Measurements from ENCODE around the gene JMY.

The JMY gene, protein sequence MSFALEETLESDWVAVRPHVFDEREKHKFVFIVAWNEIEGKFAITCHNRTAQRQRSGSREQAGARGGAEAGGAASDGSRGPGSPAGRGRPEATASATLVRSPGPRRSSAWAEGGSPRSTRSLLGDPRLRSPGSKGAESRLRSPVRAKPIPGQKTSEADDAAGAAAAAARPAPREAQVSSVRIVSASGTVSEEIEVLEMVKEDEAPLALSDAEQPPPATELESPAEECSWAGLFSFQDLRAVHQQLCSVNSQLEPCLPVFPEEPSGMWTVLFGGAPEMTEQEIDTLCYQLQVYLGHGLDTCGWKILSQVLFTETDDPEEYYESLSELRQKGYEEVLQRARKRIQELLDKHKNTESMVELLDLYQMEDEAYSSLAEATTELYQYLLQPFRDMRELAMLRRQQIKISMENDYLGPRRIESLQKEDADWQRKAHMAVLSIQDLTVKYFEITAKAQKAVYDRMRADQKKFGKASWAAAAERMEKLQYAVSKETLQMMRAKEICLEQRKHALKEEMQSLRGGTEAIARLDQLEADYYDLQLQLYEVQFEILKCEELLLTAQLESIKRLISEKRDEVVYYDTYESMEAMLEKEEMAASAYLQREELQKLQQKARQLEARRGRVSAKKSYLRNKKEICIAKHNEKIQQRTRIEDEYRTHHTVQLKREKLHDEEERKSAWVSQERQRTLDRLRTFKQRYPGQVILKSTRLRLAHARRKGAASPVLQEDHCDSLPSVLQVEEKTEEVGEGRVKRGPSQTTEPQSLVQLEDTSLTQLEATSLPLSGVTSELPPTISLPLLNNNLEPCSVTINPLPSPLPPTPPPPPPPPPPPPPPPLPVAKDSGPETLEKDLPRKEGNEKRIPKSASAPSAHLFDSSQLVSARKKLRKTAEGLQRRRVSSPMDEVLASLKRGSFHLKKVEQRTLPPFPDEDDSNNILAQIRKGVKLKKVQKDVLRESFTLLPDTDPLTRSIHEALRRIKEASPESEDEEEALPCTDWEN

DNA sequence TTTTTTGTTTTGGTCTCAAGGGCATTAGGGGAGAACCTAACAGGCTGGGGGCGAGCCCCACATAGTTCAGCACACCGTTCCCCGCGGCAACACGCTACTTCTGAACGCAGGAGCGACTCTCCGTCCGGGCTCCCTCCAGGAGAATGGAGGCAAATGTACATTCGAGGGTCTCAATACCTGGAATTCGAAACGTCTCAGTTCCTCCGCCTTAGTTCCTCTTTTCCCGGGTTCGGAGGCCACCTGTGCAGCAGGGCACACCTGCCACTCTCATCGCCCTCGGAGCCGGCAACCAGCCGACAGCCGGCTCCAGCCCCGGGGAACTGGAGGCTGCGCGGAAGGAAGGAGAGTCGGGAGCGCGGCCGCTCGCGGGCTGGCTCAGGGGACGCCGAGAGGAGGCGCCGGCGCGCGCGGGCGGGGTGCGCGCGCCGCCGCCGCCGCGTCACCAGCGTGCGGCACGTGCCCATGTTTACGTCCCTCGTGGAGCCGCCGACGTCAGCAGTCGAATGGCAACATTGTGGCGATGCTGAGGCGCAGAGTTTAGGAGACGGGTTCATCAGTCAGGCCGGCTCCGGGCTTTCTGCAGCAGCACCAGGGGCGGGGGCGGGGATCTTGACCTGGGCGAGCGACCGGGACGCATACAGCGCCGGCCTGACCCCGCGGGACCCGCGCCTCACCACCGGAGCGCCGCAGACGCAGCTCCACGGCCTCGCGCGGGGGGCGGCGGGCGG is at the start of gene JMY:
Gene JMY, plus strand, starts transcription at position 498 of the 728 bp plus-strand sequence. CDS start 520 bp downstream, outside the sequence.
- peak; percentile 90 for DNase-seq

DNA sequence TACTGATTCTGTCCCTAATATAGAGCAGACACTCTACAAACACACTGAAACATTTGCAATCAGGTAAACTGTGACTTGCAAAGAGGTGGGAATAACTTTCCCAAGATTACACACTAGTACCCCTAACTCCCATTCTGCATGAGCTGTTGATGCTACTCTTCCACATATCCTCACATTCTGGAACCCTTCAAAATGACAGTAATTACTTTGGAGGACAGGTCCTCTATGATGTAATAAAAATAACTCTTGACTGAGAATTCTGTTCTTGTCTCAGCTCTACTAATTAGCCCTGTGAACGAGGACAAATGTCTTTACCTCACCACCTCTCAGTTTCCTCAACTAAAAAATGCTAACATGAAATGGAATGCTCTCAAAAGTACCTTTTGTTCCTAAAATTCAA is 49.5 kb upstream of the JMY start:
- DNase-seq = no peak

DNA sequence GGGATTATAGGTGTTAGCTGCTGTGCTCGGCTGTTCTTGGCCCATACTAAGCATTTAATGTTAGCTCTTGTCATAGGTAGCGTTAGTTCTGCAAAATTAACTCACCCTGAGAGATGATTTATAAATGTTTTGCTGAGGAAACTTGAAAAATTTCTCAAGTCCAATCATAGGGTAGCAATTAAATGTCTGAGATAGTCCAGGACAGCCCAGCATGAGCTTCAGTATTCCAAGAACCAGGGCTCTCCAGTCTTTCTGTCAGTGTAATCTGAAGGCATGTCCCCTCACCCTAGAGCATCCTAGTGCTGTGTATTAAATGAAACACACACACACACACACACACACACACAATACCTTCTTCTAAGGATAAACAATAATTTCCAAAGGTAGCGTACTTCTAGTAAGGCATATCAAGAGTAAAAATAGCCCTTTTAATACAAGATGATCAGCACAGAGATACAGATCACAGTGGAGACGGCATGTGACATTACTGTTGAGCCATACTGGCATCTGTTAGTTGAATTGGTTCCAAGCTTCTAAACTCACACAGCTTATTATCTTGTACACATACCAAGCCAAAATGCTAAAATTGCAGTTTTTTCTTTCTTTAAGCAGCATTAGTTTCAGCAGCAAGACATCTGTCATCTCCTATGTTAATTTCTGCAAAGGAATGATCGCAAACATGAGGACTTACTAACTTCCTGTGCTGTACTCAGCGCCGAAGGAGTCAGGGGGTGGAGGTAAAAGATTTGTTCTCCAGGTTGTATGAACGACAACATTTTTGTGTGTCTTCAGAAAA is 46.3 kb upstream of the JMY start:
- no peak for DNase-seq

DNA sequence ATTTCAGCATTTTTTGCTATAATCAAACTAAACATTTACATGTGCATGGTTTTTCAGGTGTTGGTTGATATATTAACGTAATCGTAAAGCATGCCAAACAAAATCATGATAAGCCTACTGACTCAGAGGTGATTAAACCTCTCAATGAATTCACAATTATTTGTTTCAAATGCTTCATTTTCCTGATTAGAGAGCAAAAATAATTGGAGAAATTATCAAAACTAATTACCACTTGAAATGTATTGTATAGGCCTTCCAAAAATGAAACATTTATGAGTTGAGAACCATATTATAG is 45.7 kb upstream of the JMY start:
- DNase-seq = no peak

DNA sequence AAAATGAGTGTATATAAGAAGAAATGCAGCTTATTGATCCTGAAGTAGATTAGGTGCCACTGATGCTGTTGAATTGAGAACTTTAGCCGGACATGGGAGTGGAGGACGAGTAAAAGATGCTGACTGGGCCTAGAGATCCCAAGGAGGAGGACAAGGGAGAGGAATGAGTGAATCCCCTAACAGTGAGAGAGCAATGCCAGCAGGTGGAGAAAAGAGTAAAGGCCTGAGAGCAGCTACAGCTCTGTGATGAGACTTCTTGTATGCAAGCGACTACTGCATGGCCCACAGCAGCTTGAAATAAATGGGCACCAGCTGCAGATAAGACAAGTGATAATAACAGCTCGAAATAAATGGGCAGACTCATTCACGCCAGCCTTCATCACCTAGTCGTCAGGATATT is 44.5 kb upstream of the JMY start:
- DNase-seq = no peak

DNA sequence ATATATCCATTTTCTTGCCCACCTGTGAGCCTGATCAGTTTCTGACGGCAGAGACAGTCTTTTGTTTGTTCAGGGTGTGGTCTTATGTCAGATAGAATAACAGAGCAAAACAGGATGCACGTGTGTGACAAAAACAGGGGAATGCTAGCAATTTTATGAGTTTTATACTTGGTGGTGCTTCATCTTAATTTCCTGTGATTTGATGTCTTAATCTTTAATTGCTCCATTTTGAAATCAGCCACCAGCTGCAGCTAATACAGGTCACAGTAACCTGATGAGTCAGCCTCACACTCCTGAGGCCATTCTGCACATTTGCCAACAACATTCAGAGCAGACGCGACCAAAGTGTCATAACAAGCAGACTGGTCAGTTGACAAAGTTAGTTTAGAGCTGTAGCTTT is 42.3 kb upstream of the JMY start:
- no peak for DNase-seq

DNA sequence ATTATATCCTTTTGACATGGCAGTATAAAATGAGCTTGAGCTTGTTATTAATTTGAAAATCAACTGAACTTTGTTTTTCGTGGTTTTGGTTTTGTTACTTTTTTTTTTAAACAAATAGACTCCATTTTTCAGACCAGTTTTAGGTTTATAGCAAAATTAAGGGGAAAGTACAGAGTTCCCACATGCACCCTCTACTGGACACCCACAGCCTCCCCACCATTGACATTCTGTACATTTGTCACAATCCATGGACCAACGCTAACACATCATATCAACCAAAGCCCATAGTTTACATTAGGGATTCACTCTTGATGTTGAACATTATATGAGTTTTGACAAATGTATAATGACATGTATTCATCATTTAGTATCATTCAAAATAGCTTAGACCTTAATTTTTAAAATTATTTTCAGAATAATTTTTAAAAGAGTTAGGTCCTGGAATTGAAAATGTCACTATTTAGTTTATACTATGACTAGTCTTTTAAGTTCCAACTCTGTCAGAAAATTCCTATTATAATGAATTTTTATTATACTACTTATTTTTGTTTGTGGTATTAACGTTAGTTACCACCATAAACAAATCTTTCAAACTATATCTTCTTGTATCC is 35.3 kb upstream of the JMY start:
- no peak for DNase-seq

DNA sequence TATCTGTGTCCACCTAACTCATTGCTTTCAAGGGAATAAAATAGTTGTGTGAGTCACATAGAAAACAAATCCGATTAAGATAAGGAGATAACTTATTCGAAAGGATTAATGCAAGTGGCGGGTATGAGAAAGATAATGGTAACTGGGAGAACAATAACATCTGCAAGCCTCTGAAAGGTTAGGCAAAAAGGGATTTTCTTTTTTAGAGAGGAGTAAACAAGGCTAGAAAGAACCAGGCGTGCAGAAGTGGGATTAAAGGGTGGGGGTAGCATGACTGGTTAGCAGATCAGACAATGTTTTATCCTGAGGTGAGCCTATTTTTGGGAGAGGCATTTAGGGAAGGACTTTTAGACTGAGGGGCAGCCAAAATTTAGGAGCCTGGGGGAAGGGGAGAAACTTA is 34.7 kb upstream of the JMY start:
- no peak for DNase-seq

DNA sequence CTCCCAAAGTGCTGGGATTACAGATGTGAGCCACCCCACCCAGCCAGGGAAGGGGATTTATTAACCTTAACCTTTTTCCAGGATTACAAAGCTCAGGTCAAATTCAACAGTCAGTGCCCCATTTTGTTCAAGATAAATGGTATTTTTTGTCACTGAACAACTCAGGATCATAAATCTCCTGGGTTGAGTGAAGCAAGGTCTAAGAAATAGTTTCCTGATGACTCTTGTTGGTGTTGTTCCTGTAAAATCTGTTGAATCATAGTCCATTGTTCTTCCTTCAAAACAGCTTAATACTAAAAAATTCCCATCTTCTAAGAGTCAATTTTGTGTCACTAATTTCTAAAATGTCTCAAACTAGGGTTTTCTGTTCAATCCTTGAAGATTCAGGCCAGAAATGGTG is 33.9 kb upstream of the JMY start:
- no peak for DNase-seq

DNA sequence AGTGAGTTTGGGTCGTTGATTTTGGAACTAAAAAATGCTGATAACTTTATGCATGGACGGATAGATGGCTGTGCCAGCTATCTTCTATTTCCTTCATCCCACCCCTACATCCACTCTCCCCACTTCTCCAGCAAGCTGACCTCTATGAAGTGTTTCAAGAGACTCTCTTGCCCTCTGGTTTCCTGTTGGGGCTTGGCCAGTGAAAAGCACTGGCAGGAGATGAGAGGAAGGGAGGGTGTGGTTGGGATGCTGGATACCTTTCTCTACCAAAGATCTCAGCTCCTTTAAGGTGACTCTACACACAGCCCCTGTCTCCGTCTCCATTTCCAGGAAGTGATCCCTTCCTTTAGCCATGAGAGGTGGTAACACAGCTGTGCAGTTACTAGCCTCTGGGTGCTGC is 30.0 kb upstream of the JMY start:
- DNase-seq = no peak

DNA sequence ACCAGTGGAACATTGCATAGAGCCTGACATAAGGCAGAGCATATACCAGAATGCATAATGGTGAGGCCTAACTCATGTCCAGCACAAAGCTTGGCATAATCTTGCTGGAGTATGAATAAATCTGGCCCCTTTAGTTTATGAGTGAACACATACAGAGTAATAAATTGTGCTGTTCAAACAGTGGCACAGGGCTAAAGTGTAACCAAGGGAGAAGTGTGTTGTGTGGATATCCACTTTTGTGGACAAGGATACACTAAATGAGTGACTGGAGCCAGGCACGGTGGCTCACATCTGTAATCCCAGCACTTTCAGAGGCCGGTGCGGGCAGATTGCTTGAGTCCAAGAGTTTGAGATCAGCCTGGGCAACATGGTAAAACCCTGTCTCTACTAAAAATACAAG is 29.4 kb upstream of the JMY start:
- DNase-seq = no peak

DNA sequence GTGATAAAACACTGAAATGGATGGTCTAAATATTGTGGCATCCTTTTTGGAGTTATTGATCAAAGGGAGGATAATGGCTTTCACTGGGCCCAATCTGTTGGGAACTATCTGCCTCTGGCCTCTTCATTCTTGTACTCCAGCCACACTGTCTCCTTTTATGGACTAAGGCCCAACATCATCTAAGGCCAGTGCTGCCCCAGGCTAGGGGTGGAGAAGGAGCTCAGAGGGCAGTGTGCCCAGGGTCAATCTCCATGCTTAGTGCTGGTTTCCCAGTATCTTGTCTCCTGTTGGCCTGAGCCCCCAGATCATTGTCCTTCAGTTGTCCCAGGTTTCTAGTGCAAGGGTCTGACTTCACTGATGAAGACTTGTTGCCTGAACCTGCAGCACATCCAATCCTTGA is 26.4 kb upstream of the JMY start:
- DNase-seq = no peak

DNA sequence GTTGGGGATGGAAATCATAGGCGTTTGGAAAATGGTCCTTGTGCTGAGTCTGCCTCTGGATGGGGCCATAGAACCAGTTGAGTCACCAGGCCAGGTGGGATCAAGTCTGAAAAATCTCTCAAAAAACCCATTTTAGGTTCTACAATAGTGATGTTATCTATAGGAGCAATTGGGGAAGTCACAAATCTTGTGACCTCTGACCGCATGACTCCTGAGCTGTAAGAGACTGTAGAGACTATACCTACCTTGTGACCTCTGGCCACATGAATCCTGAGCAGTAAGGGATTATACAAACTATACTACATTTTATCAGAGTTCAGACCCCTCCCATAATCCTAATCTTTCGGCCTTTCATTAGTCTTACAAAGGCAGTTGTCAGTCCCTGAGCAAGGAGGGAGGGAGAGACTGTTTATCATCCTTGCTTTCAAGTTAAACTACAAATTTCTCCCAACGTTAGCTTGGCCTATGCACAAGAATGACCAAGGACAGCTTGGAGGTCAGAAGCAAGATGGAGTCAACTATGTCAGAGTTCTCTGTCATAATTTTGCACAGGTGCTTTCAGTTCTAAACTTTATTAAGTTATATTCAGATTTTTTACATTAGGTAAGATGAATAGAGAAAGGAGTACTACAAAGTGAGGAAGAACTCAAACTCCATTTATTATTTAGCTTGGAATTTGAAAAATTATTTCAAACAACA is 11.5 kb upstream of the JMY start:
- DNase-seq = no peak

DNA sequence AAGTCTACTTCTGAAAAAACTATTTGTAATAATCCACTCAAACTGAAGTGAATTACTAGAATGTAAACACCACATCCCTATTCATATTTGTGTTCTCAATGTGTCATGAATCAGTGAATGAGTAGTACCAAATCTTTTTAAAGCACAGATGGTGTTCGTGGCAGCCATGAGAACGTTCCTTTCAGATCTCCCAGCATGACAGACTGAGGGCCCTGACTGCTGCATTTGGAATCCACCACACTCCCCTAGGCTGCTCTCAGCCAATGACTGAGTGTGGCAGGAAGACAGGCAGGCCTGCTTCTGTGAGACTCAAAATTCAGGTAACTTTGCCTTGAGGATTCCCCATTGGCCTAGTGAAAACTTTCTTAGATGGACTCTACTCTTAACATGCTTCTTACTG is 10.9 kb upstream of the JMY start:
- DNase-seq = no peak

DNA sequence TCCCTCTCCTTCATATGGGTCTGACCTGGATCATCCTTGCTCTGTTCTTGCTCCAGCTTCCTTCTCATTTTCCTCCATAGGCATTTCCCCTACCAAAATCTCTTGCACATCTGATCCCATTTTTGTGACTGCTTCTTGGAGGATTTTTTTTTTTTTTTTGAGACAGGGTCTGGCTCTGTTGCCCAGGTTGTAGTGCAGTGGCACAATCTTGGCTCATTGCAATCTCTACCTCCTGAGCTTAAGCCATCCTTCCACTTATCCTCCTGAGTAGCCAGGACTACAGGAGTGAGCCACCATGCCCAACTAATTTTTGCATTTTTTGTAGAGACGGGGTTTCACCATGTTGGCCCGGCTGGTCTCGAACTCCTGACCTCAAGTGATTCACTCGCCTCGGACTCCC is 10.5 kb upstream of the JMY start:
- no peak for DNase-seq

DNA sequence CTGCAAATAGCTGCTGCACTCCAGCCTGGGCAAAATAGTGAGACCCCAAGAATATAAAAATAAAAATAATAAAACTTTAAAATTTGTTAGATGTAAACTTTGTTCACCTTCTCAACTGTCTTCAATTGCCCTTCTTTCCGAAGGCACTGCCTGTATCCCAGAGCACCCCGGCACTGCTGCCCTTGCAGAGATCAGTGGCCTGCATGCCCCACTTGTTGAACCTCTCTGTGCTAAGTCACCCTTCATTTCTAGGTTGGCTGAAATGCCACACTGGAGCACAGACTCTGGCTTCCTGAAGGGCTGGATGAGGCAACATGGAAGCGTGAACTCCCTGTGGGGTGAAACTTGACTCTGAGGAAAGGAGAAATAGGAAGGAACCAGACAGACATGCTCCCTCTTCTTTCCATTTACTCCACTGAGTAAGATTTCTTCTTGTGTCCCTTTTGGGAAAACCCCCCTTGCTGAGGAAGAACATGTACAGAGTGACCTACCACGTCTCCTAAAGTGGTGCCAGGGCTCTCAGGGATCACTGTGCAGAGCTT is 8.4 kb upstream of the JMY start:
- DNase-seq = no peak

DNA sequence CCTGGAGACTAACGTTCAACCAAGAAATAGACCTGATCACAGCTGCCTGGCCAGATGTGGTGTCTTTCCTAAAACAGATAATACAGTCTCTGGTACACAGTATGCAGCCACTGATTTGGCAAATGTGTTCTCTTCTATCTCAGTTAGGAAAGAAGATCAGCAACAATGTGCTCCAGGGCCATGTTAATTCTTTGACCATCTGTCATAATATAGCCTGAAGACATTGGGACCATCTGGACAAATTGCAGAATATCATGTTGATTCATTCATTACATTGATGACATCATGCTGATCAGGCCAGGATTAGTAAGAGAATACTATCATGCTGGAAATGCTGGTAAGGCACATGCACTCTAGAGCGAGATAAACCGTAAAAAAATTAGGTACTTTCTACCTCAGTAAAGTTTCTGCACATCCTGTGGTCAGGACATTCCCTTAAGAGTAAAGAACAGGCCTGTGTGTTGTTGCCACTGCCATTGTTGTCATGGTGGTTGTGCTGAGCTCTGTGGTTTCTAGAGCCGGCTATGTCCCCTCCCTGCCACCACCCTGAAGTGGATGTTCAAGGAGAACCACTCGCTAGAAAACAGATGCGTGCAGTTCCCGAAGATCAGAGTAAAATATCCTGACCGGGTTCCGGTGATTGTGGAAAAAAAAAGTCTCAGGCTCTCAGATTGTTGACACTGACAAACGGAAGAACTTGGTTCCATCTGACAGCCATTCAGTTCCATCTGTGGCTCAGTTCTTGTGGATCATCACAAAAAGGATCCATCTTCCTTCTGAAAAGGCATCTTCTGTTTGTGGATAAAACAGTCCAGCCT is 6.4 kb upstream of the JMY start:
- peak; percentile 4 for DNase-seq

DNA sequence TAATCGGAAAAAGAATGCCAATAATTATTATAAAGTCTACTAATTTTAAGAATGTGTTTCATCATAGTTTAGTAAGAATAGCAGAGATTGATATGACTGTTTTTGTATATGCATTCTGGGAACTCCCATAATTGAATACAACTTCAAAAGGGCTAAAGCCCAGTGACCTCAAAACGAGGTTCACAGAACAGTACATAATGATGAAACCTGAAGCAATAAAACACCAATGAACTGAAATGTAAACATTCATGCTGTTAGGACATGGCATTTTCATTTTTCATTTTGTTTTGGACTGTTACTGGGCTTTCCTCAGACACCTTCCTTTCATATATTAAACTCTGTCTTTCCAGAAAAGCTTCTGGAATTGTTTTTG is 684 bp upstream of the JMY start:
- DNase-seq = no peak

DNA sequence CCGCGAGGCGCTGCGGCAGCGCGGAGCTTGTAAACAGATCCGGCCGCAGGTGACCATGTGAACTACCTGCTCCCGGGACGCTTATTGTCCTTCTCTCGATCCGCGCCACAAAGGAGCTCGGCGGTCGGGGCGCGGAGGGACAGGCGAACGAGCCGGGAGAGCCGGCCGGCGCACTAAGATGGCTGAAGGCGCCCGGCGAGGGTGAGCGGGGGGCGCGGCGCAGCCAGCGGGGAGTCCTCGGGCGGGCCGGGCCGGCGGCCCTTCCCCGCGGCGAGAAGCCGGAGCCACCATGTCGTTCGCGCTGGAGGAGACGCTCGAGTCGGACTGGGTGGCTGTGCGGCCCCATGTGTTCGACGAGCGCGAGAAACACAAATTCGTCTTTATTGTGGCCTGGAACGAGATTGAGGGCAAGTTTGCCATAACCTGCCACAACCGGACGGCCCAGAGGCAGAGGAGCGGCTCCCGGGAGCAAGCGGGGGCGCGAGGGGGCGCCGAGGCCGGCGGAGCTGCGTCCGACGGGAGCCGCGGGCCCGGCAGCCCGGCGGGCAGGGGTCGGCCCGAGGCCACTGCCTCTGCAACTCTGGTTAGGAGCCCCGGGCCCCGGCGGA is 535 bp downstream of the JMY start:
- DNase-seq = peak; percentile 51
